ENCODE measurements around the gene TRIM29.

TRIM29 gene

DNA sequence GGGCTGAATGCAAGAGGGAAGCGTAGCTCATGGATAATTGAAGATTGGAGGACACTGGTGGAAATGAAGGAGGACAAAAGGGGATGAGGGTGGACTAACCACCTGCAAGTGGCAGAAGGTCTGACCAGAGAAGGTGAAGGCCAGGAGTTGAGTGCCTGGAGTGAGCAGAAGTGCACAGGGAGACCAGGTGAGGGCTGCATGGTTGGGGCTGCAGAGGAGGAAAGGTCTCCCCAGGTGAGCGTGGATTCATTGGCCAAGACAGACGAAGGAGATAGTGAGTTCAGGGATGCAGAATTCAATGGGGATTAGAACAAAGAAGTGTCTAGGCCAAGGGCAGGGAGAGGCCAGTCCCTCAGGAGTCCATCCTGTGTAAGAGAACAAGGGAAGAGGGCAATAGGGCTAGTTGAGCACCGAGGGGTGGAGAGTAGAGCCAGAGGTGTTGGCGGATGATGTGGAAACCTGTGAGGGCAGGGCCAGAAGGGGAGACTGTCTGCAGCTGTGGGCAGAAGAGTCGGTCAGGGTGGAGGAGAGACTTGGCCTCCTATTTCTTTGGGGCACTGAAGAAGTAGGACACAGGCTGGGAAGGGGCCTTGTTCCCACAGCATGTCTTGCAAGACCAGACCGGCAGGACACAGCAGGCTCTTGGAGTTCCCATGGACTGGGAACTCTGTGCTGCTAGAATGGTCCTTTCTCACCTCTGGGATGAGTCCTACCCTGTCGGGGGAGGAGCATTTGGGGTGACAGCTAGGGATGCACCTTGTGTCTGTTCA lies 6.7 kb downstream of the TRIM29 start:
- TF ChIP-seq, protein P1, sequence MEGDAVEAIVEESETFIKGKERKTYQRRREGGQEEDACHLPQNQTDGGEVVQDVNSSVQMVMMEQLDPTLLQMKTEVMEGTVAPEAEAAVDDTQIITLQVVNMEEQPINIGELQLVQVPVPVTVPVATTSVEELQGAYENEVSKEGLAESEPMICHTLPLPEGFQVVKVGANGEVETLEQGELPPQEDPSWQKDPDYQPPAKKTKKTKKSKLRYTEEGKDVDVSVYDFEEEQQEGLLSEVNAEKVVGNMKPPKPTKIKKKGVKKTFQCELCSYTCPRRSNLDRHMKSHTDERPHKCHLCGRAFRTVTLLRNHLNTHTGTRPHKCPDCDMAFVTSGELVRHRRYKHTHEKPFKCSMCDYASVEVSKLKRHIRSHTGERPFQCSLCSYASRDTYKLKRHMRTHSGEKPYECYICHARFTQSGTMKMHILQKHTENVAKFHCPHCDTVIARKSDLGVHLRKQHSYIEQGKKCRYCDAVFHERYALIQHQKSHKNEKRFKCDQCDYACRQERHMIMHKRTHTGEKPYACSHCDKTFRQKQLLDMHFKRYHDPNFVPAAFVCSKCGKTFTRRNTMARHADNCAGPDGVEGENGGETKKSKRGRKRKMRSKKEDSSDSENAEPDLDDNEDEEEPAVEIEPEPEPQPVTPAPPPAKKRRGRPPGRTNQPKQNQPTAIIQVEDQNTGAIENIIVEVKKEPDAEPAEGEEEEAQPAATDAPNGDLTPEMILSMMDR (IDR thresholded peaks at IDR 0.05; ENCODE audit: borderline replicate concordance, insufficient read depth, low read depth, low read length) = no peak
- H3K4me3 ChIP-seq (ENCODE audit: low read depth, low read length) = no peak overlapping the region

DNA sequence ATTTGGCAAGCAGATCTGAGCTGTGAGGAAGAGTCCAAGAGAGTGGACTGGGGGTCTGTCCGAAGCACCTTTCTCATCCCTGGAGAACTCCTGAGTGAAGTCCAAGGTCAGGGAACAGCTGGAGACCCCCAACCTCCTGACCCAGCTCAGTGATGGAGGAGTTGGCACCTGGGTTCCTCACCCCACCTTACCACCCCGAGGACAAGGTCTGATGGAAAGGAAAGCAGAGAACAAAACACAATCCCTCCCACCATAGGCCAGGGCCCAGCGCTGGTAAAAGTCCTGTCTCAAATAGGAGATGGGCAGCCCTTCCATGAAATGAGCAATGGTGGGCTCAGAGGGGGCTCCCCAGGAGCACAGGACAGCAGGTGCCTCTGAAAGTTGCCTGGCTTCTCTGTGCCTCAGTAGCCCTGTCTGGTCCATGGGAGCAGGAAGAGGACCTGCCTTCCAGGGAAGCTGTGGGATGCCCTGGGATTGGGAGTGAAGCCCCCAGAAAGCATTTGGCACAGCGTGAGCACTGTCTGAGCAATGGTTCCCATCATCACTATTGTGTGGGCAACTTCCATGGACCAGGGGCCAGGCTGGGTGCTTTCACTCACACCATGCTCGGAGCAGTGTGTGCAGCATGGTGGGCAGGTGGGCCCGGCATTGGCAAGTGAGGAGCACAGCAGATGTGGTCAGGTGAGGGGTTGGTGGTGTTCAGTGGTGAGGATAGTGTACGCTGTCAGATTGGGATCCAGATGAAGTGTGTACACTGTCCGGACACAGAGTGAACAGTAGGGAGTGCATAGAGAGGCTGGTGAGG lies 7.5 kb downstream of the TRIM29 start:
- H3K4me3 ChIP-seq (ENCODE audit: low read depth, low read length) = no peak overlapping the region
- TF ChIP-seq, protein P1 (IDR thresholded peaks at IDR 0.05; ENCODE audit: borderline replicate concordance, insufficient read depth, low read depth, low read length) = no peak

DNA sequence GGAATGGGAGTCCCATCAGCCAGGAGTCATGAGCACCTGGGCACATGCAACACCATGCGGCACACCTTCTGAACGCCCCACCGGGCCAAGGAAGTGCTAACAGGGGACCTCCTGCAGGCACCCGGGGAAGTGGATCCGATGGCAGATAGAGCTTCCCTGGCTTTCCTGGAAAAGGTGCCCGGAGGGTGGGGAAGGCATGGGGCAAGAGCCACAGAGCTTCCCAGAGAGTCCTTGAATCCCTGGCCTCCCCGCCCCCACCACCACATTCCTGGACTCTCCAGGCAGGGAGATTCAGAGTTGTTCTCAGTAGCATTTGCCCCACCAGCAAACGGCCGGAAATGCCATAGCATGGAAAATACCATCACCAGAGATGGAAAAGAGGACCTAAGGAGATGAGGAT lies 8.3 kb downstream of the TRIM29 start:
- no peak overlapping the region for H3K4me3 ChIP-seq (ENCODE audit: low read depth, low read length)
- TF ChIP-seq, protein P1 (IDR thresholded peaks at IDR 0.05; ENCODE audit: borderline replicate concordance, insufficient read depth, low read depth, low read length) = no peak

DNA sequence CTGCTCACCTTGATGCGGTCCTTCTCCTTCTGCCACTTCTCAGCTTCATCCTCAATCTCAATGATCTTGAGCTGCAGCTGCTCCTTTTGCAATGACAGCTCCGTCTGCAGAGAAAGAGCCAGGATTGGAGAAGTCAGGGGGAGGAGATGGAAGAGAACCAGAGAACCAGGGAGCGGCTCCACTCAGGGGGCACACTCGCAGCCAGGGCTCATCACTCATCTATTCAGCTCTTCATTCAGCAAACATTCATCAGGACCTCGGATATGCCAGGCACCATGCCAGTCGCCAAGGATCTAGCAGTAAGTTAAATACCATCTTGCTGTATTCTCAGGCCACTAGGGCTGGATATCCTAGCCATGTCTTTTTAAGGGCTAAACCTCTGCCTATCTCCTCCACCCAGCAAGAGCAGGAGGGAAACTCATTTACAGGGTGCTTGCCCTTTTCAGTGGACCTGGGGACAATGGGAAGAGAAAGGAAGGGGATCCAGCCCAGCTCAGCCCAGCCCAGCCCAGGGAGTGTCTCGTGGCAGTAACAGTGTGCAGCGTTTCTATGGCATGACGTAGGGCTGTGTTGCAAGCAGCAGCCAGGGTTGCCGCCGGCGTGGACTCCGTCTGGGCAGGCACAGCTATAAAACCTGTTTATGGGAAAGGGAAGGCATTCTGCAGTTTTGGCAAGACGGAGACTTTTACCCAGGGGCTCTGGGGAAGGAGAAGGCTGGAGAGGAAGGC lies 9.4 kb downstream of the TRIM29 start:
- no peak overlapping the region for H3K4me3 ChIP-seq (ENCODE audit: low read depth, low read length)
- TF ChIP-seq, protein P1 (IDR thresholded peaks at IDR 0.05; ENCODE audit: borderline replicate concordance, insufficient read depth, low read depth, low read length) = no peak

DNA sequence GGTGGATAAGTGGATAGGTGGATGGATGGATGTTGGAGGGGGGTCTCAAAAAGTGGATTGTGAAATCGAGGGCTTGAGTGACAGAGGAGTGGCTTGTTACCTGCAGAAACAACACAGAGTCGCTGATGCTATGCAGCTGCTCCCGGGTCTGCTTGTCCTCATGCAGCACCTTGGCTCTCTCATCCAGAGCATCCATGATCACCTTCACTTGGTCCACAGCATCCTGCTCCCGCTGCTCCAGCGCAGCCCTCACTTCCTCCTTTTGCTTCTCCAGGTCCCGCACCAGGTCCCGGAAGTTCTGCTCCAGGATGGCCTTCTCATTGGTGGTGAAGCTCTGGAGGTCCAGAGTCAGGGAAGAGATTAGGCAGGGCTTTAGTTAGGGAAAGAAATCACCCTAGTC lies 10.7 kb downstream of the TRIM29 start:
- TF ChIP-seq, protein P1 (IDR thresholded peaks at IDR 0.05; ENCODE audit: borderline replicate concordance, insufficient read depth, low read depth, low read length) = no peak
- no peak overlapping the region for H3K4me3 ChIP-seq (ENCODE audit: low read depth, low read length)

DNA sequence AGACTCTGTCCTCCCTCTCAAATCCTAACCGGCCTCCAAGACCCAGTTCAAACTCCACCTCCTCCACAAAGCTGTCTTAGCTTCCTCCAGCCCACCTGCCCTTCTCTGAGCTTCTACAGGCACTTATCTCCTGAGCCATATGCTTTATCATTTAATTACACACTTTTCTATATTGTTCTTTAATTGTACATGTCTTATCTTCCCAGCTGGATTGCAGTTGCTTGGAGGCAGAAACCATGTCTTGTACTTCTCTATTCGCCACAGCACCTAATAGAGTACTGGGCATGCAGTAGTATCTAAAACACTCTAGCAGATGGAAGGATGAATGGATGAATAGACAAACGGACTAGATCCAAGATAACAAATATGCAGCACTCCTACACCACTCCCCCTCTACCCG lies 11.3 kb downstream of the TRIM29 start:
- TF ChIP-seq, protein P1 (IDR thresholded peaks at IDR 0.05; ENCODE audit: borderline replicate concordance, insufficient read depth, low read depth, low read length) = no peak
- H3K4me3 ChIP-seq (ENCODE audit: low read depth, low read length) = no peak overlapping the region
